ENCODE results near the gene ELFN2.

DNA sequence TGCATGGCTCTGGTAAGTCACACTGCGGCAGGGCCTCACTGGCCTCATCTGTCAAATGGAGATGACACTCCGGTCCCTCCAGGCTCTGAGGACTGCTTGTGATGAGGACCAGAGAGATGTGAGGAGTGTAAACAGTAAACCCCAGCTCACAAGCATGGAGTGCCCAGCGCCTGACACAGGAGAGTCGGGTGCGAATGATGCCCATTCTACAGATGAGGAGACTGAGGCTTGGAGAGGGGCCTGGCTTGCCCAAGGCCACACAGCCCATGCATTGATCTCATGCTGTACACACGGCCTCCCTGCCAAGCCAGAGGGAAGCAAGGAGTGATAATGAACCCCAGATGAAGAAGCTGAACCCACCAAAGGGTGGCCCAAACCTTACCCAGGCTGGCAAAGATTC is 37.2 kb downstream of the ELFN2 start:
- TF ChIP-seq EZH2 (IDR thresholded peaks at IDR 0.05; ENCODE audit: borderline replicate concordance, low read length) = no peak
- TF ChIP-seq, protein P1, sequence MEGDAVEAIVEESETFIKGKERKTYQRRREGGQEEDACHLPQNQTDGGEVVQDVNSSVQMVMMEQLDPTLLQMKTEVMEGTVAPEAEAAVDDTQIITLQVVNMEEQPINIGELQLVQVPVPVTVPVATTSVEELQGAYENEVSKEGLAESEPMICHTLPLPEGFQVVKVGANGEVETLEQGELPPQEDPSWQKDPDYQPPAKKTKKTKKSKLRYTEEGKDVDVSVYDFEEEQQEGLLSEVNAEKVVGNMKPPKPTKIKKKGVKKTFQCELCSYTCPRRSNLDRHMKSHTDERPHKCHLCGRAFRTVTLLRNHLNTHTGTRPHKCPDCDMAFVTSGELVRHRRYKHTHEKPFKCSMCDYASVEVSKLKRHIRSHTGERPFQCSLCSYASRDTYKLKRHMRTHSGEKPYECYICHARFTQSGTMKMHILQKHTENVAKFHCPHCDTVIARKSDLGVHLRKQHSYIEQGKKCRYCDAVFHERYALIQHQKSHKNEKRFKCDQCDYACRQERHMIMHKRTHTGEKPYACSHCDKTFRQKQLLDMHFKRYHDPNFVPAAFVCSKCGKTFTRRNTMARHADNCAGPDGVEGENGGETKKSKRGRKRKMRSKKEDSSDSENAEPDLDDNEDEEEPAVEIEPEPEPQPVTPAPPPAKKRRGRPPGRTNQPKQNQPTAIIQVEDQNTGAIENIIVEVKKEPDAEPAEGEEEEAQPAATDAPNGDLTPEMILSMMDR (conservative IDR thresholded peaks at IDR 0.05 in 1 of 2, IDR thresholded peaks at IDR 0.05 in 1 of 2; ENCODE audit: extremely low read depth in 1 of 2, insufficient read depth in 1 of 2, low read depth in 1 of 2, low read length in 2 of 2) = no peak
